KMS-11 (cell line): ENCODE data around the gene CCDC9.

Source experiments
- H2AFZ ChIP-seq: fragments of 200-600 bp; sonication (generic); 2 replicates; pipeline ENCODE4 v1.6.1; 2016; ENCODE audit warnings: antibody characterized with exemption, mixed run types, low read depth
- H3K27ac ChIP-seq: fragments of 200-600 bp; sonication (generic); 2 replicates; pipeline ENCODE4 v1.6.1; 2016; ENCODE audit warnings: mild to moderate bottlenecking, mixed run types
- H3K27me3 ChIP-seq: fragments of 200-600 bp; sonication (generic); 2 replicates; pipeline ENCODE4 v1.6.1; 2017; ENCODE audit warnings: mild to moderate bottlenecking, low read depth, mixed run types, moderate library complexity; ENCODE audit not compliant: insufficient read depth
- H3K36me3 ChIP-seq: fragments of 200-600 bp; sonication (generic); 2 replicates; pipeline ENCODE4 v1.6.1; 2017; ENCODE audit warnings: mild to moderate bottlenecking, mixed run types; ENCODE audit not compliant: insufficient read depth
- H3K4me1 ChIP-seq: fragments of 200-600 bp; sonication (generic); 2 replicates; pipeline ENCODE4 v1.6.1; 2016; ENCODE audit warnings: mild to moderate bottlenecking, low read depth, mixed run types; ENCODE audit not compliant: poor library complexity, severe bottlenecking
- H3K4me2 ChIP-seq: fragments of 200-600 bp; sonication (generic); 2 replicates; pipeline ENCODE4 v1.7.0; 2016; ENCODE audit warnings: mild to moderate bottlenecking, mixed run types
- H3K4me3 ChIP-seq: fragments of 200-600 bp; sonication (generic); IDR thresholded peaks from 2 replicates; pipeline ENCODE4 v1.6.1; 2017; ENCODE audit warnings: low read depth, low read length, mixed read lengths; ENCODE audit not compliant: insufficient read depth
- H3K79me2 ChIP-seq: fragments of 200-600 bp; sonication (generic); 2 replicates; pipeline ENCODE4 v1.6.1; 2016; ENCODE audit warnings: low read depth, mixed run types; ENCODE audit not compliant: insufficient read depth
- H3K9ac ChIP-seq: fragments of 200-600 bp; sonication (generic); 2 replicates; pipeline ENCODE4 v1.6.1; 2016; ENCODE audit warnings: mild to moderate bottlenecking, mixed run types
- H4K20me1 ChIP-seq: fragments of 200-600 bp; sonication (generic); 2 replicates; pipeline ENCODE4 v1.6.1; 2016; ENCODE audit warnings: mild to moderate bottlenecking, mixed run types; ENCODE audit not compliant: insufficient read depth
- TF ChIP-seq, protein P1 (sequence below): fragments of 200-600 bp; sonication (generic); conservative IDR thresholded peaks from 2 replicates; pipeline ENCODE4 v1.6.1; 2017; ENCODE audit warnings: low read depth, mild to moderate bottlenecking, antibody characterized with exemption, low read length, moderate library complexity, mixed read lengths

CCDC9 gene

DNA sequence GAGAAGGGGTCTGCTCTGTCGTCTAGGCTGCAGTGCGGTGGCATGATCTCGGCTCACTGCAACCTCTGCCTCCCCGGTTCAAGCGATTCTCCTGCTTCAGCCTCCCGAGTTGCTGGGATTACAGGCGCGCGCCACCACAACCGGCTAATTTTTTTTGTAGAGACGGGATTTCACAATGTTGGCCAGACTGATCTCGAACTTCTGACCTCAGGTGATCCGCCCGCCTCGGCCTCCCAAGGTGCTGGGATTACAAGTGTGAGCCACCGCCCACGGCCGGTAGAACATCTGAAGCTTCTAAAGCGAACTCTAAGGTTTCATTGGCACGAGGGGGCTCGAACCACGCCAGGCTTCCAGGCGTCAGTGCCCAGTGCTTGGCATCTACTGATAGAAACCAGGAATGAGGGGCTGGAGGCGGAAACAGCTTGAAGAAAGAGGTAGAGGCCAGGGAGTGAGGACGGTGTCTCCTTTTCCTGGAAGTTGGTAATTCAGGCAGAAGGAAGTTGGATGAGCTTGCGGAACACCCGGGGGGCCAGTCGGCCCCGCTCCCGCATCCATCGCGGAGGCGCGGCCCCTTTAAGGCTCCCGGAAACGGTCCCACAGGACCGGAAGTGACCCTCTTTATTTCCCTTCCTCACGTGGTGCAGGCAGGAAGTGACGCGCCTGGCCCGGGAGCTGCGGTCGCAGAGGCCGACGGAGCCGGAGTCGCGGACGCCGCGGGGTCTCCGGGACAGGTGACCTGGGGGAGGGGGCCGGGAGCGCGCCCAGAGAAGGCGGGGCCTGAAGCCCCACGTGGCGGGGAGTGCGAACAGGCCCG, at the start of gene CCDC9:
CCDC9 (plus strand) TSS at position 647 of the 814 bp plus-strand sequence. CDS start 1,876 bp downstream, outside the sequence.
- peak within 1 kb of the TSS; percentile 61; the same call in 1 of the 2 replicates for H3K9ac ChIP-seq
- TF ChIP-seq, protein P1, sequence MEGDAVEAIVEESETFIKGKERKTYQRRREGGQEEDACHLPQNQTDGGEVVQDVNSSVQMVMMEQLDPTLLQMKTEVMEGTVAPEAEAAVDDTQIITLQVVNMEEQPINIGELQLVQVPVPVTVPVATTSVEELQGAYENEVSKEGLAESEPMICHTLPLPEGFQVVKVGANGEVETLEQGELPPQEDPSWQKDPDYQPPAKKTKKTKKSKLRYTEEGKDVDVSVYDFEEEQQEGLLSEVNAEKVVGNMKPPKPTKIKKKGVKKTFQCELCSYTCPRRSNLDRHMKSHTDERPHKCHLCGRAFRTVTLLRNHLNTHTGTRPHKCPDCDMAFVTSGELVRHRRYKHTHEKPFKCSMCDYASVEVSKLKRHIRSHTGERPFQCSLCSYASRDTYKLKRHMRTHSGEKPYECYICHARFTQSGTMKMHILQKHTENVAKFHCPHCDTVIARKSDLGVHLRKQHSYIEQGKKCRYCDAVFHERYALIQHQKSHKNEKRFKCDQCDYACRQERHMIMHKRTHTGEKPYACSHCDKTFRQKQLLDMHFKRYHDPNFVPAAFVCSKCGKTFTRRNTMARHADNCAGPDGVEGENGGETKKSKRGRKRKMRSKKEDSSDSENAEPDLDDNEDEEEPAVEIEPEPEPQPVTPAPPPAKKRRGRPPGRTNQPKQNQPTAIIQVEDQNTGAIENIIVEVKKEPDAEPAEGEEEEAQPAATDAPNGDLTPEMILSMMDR, result no peak
- peak within 1 kb of the TSS; percentile 87 for H3K4me2 ChIP-seq
- H3K27ac ChIP-seq, result peak within 1 kb of the TSS; percentile 41
- no peak within 1 kb of the TSS for H3K4me3 ChIP-seq
- no peaks in the 10 kb centered on the region for H4K20me1 ChIP-seq
- H3K36me3 ChIP-seq, result no peaks in the 10 kb centered on the region
- 0 out of 2 replicates have a peak, but pooled peaks cover 6% of the 10 kb centered on the region for H3K79me2 ChIP-seq
- H2AFZ ChIP-seq, result peak within 1 kb of the TSS; percentile 87
- H3K4me1 ChIP-seq, result peaks cover 11% of the 10 kb centered on the region
- 0 out of 2 replicates have a peak, but pooled peaks cover 3% of the 10 kb centered on the region for H3K27me3 ChIP-seq

DNA sequence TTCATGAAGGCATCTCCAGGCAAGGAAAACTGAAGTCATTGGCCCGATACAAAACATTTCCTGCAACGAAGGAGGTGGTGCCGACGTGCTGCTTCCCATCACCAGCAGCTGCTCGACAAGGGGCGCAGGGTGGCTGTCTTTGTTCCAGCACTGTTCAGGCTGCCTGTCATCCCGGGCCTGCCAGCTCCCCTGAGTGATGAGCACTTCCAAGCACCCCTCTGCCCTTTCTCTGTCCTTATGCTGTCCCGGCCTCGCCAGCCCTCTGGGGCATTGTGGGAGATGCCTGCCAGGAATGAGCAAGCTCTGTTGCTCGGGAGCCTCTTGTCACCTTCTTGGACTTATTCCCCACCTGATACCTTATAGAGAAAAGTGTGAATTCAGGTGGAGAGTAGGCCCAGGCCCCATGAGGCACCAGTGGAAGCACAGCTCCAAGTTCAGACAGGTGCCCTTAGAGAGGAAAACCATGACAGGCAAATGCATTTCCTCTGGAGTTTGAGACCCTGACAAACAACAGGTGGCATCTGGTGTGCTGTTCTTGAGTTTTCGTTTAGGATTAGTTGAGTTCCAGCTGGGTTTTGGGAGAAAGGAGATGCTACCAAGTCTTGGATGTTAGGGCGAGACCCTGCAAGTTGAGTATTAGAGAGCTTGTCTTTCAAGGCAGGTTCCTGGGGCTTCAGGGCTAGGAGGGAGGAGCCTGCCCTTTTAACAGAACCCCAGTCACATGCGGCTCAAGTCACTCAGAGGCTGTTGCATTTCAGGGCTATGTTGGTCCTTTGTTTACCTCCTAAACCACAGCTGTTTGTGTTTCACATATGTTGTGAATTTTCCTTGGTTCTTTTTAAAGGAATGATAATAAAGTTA, 46.8 kb upstream of the CCDC9 start:
- Histone ChIP-seq H3K4me3 (no peak overlapping the region), H3K9ac (no peak overlapping the region), H3K27ac (peak overlapping the region; percentile 38; the same call in 1 of the 2 replicates), H2AFZ (no peak overlapping the region), H3K27me3 (no peaks in the 10 kb centered on the region), H3K4me1 (peaks cover 17% of the 10 kb centered on the region), H3K4me2 (no peak overlapping the region), H3K79me2 (no peaks in the 10 kb centered on the region), H3K36me3 (no peaks in the 10 kb centered on the region; the same call in 1 of the 2 replicates), H4K20me1 (no peaks in the 10 kb centered on the region)
- TF ChIP-seq, protein P1, result no peak

DNA sequence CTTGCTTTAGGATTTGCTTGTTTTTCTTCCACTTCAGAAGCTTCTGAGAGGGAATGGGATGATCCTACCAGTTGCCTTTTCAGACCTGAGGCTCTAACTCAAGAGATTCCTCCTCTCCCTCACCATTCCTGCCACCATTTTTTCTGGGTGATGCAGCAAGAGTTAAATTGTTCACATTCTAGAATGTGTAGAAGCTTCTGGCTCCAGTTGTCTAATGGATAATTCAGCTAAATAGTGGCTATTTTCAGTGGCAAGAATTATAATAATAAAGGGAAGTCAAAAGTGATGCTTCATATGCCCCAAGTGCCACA, 46.2 kb upstream of the CCDC9 start:
- H3K27me3 ChIP-seq, result no peaks in the 10 kb centered on the region
- no peaks in the 10 kb centered on the region for H3K79me2 ChIP-seq
- H2AFZ ChIP-seq, result no peak overlapping the region
- peak overlapping the region; percentile 19; the same call in 1 of the 2 replicates for H3K4me2 ChIP-seq
- H3K9ac ChIP-seq, result no peak overlapping the region
- no peak overlapping the region for H3K4me3 ChIP-seq
- no peaks in the 10 kb centered on the region for H4K20me1 ChIP-seq
- H3K36me3 ChIP-seq, result no peaks in the 10 kb centered on the region; the same call in 1 of the 2 replicates
- peaks cover 17% of the 10 kb centered on the region for H3K4me1 ChIP-seq
- peak overlapping the region; percentile 38; the same call in 1 of the 2 replicates for H3K27ac ChIP-seq
- TF ChIP-seq, protein P1, result no peak

DNA sequence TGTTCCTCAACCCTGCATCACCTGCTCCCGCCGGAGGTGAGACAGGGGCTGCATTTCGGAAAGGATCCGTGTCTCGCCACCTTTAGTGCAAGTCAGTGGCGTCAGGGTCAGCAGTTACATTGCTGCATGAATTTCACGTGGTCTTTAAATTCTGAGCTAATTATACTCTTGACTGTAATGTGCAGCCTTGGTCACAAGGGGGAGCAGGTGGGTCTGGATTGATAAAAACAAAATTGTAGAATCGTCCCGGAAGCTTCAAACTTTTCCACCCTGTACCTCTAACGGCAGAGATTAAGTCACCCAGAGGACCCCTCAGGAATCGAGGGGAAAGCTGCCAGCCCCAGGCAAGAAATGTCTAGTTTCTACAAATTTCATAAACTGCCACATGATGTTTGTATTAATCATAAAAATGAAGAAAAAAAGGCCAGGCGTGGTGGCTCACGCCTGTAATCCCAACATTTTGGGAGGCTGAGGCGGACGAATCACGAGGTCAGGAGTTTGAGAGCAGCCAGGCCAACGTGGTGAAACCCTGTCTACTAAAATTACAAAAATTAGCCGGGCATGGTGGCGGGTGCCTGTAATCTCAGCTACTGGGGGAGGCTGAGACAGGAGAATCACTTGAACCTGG, 45.5 kb upstream of the CCDC9 start:
- no peak overlapping the region; the same call in 1 of the 2 replicates for H3K9ac ChIP-seq
- peaks cover 17% of the 10 kb centered on the region for H3K4me1 ChIP-seq
- H3K4me2 ChIP-seq, result peak overlapping the region; percentile 19; the same call in 1 of the 2 replicates
- peak overlapping the region; percentile 38 for H3K27ac ChIP-seq
- no peaks in the 10 kb centered on the region; the same call in 1 of the 2 replicates for H3K36me3 ChIP-seq
- no peak overlapping the region for H2AFZ ChIP-seq
- no peaks in the 10 kb centered on the region for H4K20me1 ChIP-seq
- H3K79me2 ChIP-seq, result no peaks in the 10 kb centered on the region
- H3K27me3 ChIP-seq, result no peaks in the 10 kb centered on the region
- no peak overlapping the region for H3K4me3 ChIP-seq
- TF ChIP-seq, protein P1, result peak; percentile 94
